HUES64 (cell line): ENCODE measurements around the gene CBX4.

Experiments
- H3K27ac ChIP-seq: 2 replicates; pipeline ENCODE4 v1.7.0; 2013; ENCODE audit warnings: low read depth, low read length, inconsistent platforms
- H3K27me3 ChIP-seq: 2 replicates; pipeline ENCODE4 v1.6.1; 2013; ENCODE audit warnings: mild to moderate bottlenecking, low read length; ENCODE audit not compliant: insufficient read depth
- H3K36me3 ChIP-seq: 2 replicates; pipeline ENCODE4 v1.6.1; 2013; ENCODE audit warnings: mild to moderate bottlenecking, low read length; ENCODE audit not compliant: insufficient read depth
- H3K4me1 ChIP-seq: 2 replicates; pipeline ENCODE4 v1.6.1; 2013; ENCODE audit warnings: mild to moderate bottlenecking, low read length, moderate library complexity; ENCODE audit not compliant: insufficient read depth
- H3K4me3 ChIP-seq: 2 replicates; pipeline ENCODE4 v1.5.1; 2013; ENCODE audit warnings: mild to moderate bottlenecking, low read length, moderate library complexity
- H3K9ac ChIP-seq: 2 replicates; pipeline ENCODE4 v1.6.1; 2013; ENCODE audit warnings: mild to moderate bottlenecking, low read depth, low read length
- H3K9me3 ChIP-seq: 2 replicates; pipeline ENCODE4 v1.6.1; 2013; ENCODE audit warnings: low read depth, low read length; ENCODE audit not compliant: insufficient read depth
- WGBS: fragments of 150-250, 120-280 bp; methylation state at CpG from one replicate; pipeline ENCODE4 v1.1.7; 2013; ENCODE audit warnings: missing lambda C conversion rate; 5-methylcytosine and 5-hydroxymethylcytosine counted together

The CBX4 gene

GRCh38 chr17:79786930-79787643, 52.2 kb downstream of the CBX4 start:
- H3K9me3 ChIP-seq: no peaks in the 10 kb centered on the region
- H3K27me3 ChIP-seq: peaks cover 52% of the 10 kb centered on the region
- 85% methylated on average over 10 of the region's 12 CpGs for WGBS
- H3K36me3 ChIP-seq: peaks cover 37% of the 10 kb centered on the region
- H3K27ac ChIP-seq: no peak overlapping the region
- no peak overlapping the region for H3K4me3 ChIP-seq
- H3K4me1 ChIP-seq: peaks cover 17% of the 10 kb centered on the region
- no peak overlapping the region for H3K9ac ChIP-seq

DNA sequence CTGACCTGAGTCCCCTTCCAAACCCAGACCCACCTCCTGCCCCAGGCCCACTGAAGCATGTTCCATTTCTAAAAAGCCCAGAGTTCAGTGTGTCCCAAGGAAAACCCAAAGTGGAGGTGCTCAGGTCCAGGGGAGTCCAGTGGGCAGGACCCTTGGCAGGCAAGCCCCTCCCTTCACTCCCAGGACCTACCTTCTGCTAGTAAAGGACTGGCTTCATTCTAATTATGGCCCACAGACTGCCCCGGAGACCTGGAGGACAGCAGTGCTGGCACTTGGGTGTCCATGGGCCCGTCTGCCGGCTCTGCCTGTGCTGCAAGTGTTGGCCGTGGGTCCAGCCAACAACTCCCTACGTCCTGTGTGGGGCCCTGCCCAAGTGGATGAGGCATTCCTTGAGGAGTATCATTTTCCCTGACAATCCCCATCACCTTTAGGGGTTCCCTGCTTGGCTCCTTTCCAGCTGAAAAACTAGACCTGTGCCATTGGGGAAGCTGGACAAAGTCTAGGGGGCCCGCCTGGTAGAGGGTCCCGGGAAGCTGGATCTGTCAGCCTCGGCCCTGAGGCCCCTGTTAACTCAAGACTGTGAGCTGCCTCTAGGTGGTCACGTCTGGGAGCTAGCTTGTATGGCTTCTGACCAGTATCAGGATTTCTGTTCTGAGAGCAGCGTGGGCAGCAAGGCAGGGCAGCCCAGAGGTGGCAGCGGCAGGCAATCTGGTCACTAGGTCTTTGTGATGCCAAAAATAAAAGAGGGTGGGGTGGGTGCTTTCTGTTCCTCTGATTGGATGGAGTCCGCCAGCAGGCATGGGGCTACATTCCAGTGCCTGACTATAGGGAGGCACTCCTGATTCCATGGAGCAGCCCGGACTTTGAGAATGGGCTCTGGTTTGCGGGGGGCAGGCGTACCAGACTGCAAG, 53.1 kb downstream of the CBX4 start:
- Histone ChIP-seq H3K9ac (no peak overlapping the region), H3K27me3 (peaks cover 42% of the 10 kb centered on the region), H3K27ac (no peak overlapping the region), H3K4me1 (peaks cover 15% of the 10 kb centered on the region), H3K9me3 (no peaks in the 10 kb centered on the region), H3K36me3 (peaks cover 46% of the 10 kb centered on the region), H3K4me3 (no peak overlapping the region)
- 91% methylated on average over 15 of the region's 15 CpGs for WGBS

- peaks cover 55% of the 10 kb centered on the region for H3K36me3 ChIP-seq
- no peak overlapping the region for H3K9ac ChIP-seq
- peaks cover 15% of the 10 kb centered on the region for H3K4me1 ChIP-seq
- WGBS: 94% methylated on average over 17 of the region's 17 CpGs
- no peak overlapping the region for H3K27ac ChIP-seq
- H3K9me3 ChIP-seq: no peaks in the 10 kb centered on the region
- no peak overlapping the region for H3K4me3 ChIP-seq
- peaks cover 33% of the 10 kb centered on the region for H3K27me3 ChIP-seq
Observed at GRCh38 chr17:79785017-79785899, 54.0 kb downstream of the CBX4 start.

- H3K4me3 ChIP-seq: no peak overlapping the region
- H3K9ac ChIP-seq: no peak overlapping the region
- 96% methylated on average over 31 of the region's 31 CpGs for WGBS
- H3K36me3 ChIP-seq: peaks cover 63% of the 10 kb centered on the region
- H3K9me3 ChIP-seq: no peaks in the 10 kb centered on the region
- H3K4me1 ChIP-seq: peaks cover 17% of the 10 kb centered on the region
- H3K27ac ChIP-seq: no peak overlapping the region
- peaks cover 26% of the 10 kb centered on the region for H3K27me3 ChIP-seq
Observed at GRCh38 chr17:79784353-79785016, 54.8 kb downstream of the CBX4 start.

DNA sequence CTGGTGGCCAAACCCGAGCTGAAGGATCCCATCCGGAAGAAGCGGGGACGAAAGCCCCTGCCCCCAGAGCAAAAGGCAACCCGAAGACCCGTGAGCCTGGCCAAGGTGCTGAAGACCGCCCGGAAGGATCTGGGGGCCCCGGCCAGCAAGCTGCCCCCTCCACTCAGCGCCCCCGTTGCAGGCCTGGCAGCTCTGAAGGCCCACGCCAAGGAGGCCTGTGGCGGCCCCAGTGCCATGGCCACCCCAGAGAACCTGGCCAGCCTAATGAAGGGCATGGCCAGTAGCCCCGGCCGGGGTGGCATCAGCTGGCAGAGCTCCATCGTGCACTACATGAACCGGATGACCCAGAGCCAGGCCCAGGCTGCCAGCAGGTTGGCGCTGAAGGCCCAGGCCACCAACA, 55.3 kb downstream of the CBX4 start:
- Histone ChIP-seq H3K9ac (no peak overlapping the region), H3K4me3 (no peak overlapping the region), H3K36me3 (peaks cover 66% of the 10 kb centered on the region), H3K27me3 (peaks cover 20% of the 10 kb centered on the region), H3K27ac (no peak overlapping the region), H3K9me3 (no peaks in the 10 kb centered on the region), H3K4me1 (peaks cover 17% of the 10 kb centered on the region)
- 96% methylated on average over 18 of the region's 18 CpGs for WGBS
